Measurements from ENCODE around the gene IL9R. TPM values are rescaled to one million over a fixed set of nuclear protein-coding genes. Genes with fewer than 3 reads are reported as not detected.
"Not testable (repeated sequence)": the region's sequence is repeated elsewhere in the genome, so short reads cannot be mapped to it uniquely, and the experiment has no call there.

IL9R gene
- total RNA-seq, 4 donors from 2014 or later, result not detected

DNA sequence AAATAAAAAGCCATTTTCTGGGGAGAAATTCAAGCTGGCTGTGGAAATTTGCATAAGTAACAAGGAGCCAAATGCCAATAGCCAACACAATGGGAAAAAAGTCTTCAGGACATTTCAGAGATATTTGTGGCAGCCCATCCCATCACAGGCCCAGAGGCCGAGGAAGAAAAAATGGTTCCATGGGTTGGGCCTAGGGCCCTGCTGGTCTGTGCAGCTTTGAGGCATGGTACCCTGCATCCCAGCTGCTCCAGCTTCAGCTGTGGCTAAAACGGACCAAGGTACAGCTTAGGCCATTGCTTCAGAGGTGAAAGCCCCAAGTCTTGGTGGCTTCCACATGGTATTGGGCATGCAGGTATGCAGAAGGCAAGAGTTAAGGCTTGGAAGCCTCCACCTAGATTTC is 14.2 kb upstream of the IL9R start:
- DNase-seq (ENCODE audit: low spot score), result no peak
- ATAC-seq (ENCODE audit: low FRiP score), result no peak
- TF ChIP-seq, protein P1, sequence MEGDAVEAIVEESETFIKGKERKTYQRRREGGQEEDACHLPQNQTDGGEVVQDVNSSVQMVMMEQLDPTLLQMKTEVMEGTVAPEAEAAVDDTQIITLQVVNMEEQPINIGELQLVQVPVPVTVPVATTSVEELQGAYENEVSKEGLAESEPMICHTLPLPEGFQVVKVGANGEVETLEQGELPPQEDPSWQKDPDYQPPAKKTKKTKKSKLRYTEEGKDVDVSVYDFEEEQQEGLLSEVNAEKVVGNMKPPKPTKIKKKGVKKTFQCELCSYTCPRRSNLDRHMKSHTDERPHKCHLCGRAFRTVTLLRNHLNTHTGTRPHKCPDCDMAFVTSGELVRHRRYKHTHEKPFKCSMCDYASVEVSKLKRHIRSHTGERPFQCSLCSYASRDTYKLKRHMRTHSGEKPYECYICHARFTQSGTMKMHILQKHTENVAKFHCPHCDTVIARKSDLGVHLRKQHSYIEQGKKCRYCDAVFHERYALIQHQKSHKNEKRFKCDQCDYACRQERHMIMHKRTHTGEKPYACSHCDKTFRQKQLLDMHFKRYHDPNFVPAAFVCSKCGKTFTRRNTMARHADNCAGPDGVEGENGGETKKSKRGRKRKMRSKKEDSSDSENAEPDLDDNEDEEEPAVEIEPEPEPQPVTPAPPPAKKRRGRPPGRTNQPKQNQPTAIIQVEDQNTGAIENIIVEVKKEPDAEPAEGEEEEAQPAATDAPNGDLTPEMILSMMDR (IDR thresholded peaks at IDR 0.05), result no peak

DNA sequence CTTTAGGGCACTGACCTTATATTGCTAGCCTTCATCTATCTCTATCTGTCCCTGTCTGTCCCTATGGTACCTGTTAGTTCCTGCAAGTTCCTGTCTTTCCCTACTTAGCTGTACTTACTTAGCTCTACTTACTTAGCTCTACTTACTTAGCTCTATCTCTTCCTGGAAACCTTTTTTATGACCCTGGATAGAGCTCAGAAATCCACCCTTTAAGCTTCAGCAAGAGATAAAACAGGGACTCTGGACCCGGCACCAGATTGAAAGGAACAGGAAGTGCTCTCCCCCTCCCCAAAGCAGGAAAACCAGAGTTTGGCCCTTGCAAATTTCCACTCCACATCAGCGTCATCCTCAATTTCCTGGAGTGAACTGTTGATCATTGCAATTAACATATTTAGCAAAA is 12.3 kb upstream of the IL9R start:
- ATAC-seq (ENCODE audit: low FRiP score) (no peak), DNase-seq (ENCODE audit: low spot score) (no peak)
- TF ChIP-seq, protein P1 (IDR thresholded peaks at IDR 0.05), result no peak

- ATAC-seq (ENCODE audit: low FRiP score); DNase-seq (ENCODE audit: low spot score): not testable (repeated sequence)
These were observed 10.5 kb upstream of the IL9R start for GRCh38 chrX:155986995-155987394.

DNA sequence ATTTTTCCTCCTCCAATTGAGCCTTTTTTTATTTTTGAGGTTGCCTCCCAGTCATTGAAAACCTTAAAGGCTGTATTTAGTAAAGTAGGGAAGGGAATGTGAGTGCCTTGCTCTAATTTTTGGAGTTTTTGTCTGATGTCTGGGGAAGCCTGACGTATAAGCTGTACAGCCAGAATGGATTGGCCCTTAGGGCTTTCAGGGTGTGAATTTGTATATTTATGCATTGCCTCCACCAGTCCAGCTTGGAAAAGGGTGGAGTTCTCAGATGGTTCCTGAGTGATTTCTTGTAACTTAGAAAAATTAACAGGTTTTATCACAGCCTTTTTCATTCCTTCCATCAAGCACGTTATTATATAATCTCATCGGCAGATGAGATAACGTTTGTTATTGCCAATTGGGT is 8.6 kb upstream of the IL9R start:
- TF ChIP-seq, protein P1 (IDR thresholded peaks at IDR 0.05), result no peak
- ATAC-seq (ENCODE audit: low FRiP score) (no peak), DNase-seq (ENCODE audit: low spot score) (no peak)

GRCh38 chrX:155993421-155993820 is 4.1 kb upstream of the IL9R start:
- DNase-seq (ENCODE audit: low spot score), result no peak
- TF ChIP-seq, protein P1 (IDR thresholded peaks at IDR 0.05), result no peak
- no peak for ATAC-seq (ENCODE audit: low FRiP score)

DNA sequence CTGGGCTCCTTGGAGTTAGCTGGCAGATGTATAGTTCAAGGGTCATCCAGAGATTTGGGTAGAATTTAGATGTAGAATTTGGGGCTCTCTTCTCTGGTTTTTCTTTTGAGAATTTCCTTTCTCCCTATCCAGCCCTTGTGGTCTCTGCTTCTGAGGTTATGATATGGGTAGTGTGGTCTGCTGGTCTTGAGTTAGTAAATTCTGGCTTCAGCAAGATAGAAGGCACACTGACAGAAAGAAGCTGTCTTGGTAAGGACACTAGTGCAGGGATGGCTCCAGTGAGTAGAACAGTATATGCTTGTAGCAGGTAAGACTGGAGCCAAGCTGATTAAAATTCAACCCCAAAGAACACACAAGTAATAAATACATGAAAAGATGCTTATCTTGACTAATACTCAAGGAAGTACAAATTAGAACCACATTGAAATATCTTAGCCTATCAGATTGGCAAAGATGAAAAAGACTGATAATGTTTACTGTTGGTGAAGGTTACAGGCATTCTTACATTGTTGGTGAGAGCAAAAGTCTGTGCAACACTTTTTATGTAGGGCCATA is 2.1 kb upstream of the IL9R start:
- DNase-seq (ENCODE audit: low spot score) (no peak), ATAC-seq (ENCODE audit: low FRiP score) (no peak)
- TF ChIP-seq, protein P1 (IDR thresholded peaks at IDR 0.05), result no peak

DNA sequence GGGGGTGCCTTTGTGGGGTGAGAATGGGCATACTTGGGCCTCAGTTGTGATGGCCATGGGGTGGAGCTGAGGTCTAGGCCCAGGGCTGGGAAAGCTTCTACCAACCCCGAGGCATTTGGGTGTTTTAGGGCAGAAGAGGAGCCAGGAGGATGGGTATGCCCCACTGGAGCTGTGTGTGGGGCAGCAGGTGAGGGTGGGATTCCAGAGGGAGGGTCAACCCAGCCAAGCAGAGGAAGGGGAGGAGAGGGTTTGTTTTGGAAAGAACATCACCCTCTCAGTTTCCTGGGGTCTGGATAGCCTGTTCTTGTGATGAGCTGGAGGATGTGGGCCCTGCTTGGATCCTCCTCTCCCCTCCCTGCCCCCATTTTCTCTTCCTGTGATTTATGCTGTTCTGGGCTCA is 620 bp downstream of the IL9R start:
- ATAC-seq (ENCODE audit: low FRiP score) (no peak), DNase-seq (ENCODE audit: low spot score) (no peak)
- TF ChIP-seq, protein P1 (IDR thresholded peaks at IDR 0.05), result no peak
